Measurements from ENCODE around the gene RBFOX2.

RBFOX2 gene

GRCh38 chr22:35688913-35689675 is 339.5 kb downstream of the RBFOX2 start:
- Histone ChIP-seq H3K4me1 (ENCODE audit: control insufficient read depth, low read depth, low read length) (no peaks in the 10 kb centered on the region), H3K9ac (ENCODE audit: low read length) (no peak overlapping the region), H3K36me3 (ENCODE audit: control insufficient read depth, low read depth, low read length) (no peaks in the 10 kb centered on the region), H3K4me3 (ENCODE audit: low read length) (no peak overlapping the region), H3K27me3 (ENCODE audit: control insufficient read depth, insufficient read depth, low read length) (no peaks in the 10 kb centered on the region), H3K9me3 (ENCODE audit: control insufficient read depth, low read depth, low read length) (no peaks in the 10 kb centered on the region), H3K27ac (ENCODE audit: low read length) (no peak overlapping the region)
